SK-N-DZ (cell line): ENCODE results near the gene NTHL1.

Source experiments
- DNase-seq: peaks from one replicate; pipeline ENCODE4 v3.0.0-alpha.2; 2015; ENCODE audit warnings: low spot score

NTHL1 gene

DNA sequence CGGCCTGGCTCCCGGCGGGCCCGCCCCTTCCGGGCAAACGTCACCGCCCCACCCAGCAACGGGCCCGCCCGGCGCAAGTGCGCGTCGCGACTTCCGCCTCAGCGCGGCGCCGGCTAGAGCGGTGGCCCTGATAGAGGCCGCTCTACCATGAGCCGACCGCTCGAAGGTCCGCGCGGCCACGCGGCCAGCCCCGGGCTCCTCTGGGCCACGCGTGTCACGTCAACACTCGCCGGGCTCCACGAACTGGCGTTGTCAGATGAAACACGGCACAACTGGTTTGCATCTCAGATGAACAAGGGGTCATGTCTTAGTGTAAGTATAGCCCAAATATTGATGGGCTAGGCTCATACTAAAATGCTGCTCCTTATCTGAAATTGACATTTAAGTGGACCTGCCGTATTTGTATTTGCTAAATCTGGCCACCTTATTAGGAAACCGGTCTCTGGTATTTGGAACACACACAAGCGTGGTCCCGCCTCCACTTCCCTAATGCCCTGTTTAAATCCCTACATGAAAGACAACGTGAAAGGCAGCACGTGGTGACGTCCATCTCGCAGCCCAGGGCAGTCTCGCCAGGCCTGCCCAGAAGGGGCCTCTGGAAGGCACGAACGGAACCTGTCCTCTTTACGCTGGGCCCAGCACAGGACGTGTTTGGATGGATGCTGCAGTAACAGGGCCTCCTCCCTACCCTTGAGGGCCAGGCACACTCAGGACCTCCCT, 37.7 kb downstream of the NTHL1 start, which contains the start of gene ZNF598:
TSS of gene ZNF598 (minus strand) at position 31 of the 720 bp plus-strand sequence.
- DNase-seq = peak; percentile 84

DNA sequence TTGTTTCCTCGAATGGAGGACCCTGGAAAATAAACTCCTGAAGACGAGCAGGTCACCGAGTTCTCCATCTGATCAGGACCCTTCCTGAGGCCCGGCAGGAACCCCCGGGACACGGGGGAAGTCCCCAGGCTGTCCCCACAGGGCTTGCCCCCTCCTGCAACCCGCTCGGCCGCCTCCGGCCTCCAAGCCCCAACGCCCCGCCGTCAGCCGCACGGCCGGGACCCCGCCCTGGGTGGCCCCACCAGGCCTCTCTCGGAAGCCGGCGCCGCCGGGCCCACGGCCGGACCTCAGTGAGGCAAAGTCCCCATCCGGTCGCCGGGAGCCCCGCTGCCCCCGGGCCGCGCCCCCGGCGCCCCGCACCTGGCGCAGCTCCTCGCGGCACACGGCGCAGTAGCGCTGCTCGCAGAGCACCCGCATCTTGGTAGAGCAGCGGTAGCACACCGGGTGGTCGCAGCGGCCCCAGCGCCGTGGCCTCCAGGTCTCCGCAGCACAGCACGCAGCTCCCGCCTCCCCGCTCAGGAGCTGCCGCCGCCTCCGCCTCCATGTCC, 38.4 kb downstream of the NTHL1 start:
- no peak for DNase-seq

DNA sequence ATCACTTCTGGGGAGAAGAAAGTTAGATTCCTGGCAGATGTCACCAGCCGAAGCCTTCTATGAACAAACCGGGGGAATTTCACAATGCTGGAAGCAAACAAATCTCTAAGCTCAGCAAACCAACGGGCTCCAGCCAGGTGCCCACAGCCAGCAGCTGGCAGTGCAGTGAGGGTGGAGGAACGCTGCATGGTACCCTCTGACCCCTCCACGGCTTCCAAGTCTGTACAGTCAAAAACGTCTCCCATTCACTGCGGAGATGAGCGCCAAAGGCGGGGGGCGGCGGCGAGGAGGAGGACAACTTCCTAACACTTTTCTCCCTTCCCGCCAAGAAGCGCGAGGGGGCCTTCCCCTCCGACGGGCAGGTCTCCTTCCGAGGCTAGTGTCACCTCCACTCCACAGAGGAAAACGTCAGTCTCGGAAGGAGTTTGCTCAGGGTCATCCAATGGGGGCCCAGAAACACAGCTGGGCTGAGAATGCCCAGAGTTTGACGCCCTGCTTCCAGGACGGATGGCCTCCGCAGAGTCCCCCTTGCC, 38.9 kb downstream of the NTHL1 start:
- DNase-seq = no peak

DNA sequence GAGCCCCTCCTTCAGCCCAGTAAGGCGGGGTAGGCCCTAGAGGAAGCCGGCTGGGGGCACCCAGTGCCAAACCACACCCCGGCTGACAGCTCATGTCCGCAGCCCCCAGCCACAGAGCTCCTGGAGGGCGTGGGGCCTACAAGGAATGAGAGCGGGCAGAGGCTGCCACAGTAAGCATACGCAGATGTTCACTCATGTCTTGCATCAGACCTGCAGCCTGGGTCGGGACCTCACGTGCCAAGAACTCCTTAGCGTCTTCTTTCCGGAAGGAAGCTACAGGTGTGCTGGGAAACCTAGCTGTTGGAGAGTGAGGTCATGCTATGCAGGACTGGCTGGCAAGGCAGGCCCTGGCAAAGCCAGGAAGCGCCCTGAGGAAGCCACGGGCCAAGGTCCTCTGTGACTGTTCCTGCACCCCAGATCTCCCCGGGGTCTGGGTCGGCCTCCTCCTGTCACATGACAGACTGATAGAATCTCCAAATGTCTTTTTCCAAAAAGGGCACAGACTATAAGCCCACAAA, 39.6 kb downstream of the NTHL1 start:
- no peak for DNase-seq

DNA sequence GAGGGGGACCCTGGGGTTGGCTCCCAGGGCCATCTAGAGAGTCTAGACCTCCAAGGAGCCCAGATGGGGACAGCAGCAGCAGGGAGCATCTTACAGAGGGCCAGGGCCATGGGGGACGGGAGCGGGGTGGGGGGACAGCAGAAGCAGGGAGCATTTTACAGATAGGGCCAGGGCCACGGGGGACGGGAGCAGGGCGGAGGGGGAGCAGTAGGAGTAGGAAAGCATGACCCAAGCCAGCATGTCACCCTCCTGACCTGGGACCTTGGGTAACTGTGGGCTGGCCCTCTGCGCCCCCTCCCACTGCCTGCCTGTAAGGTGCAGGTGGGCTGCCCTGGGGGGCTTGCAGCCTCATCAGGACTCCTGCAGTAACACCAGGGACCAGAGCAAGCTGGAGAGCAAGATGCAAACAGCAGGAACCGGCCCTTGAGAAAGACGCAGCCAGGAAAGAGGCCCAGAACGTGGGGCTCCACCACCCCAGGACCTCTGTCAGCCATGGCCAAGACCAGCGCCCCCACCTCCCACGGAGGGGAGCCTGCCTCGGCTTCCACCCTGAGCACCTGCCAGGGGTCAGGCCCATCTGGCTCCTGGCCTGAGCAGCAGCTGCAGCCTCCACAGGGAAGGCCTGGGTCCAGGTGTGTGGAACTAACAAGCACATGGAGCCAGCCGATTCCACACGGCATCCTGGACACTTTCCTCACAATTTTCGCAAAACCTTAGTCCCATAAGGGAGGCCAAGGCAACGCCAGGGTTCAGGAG, 40.4 kb downstream of the NTHL1 start:
- no peak for DNase-seq

DNA sequence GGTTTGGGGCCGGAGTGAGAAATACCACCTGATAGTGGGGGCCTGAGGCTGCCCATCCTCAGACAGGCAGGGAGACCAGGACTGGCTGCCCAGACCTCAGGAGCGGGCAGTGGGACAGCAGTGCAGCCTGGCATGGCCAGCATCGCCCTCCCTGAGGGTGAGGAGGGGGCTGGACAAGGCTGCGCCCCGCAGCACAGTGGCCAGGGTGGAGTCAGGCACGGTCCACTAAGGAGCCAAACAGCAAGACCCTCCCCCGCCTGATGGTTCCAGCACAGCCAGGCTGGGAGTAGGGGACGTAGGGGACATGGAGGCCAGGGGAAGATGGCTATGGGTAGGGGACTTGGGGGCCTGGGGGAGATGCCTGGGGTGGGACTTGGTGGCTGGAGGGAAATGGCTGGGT, 41.3 kb downstream of the NTHL1 start:
- no peak for DNase-seq

DNA sequence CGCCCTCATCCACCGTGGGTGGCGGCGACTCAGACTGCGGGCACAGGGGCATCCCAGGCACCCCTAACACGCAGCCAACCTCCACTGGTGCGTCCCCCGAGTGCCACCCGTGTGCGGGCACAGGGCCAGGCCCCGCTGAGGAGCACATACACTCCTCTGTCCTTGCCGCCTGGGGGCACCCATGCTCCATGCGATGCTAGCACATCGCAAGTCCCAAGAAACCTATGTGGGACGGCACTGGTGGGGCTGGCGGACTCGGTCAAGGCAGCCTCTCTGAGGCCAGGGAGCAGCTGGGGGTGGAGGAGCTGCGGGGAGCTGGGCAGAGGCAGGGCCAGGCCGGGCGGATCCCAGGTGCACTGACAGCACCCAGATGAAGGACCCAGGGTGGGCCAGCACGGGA, 42.0 kb downstream of the NTHL1 start:
- DNase-seq = no peak

DNA sequence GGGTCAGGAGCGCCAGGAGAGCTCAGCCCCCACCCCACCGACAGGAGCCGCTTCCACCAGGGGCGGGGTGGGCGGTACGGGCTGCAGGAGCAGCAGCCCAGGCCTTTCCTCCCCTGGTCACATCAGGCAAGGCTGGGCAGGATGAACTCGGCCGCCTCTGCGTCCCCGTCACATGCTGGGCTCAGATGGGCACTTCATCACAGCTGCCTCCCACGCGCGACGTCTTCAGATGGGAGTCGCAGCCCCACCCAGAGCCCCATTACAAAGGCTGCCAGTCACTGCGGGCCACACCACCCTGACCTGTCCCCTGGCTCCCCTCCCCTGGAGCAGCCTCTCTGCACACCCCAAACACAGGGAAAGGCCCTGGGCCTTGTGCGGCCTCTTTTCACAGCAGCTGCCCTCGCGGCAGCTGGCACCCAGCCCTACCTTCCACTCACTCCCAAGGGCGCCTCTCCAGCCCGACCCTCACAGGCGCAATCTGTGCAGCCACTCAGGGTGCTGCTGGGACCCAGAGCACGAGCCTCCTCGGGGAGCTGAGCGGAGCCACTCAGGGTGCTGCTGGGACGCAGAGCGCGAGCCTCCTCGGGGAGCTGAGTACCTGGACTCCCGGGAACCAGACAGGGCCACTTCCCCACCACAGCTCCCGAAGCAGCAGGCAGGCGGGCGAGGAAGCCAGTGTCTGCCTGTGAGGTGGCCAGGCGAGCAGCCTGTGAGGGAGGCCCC, 42.7 kb downstream of the NTHL1 start:
- DNase-seq = no peak

DNA sequence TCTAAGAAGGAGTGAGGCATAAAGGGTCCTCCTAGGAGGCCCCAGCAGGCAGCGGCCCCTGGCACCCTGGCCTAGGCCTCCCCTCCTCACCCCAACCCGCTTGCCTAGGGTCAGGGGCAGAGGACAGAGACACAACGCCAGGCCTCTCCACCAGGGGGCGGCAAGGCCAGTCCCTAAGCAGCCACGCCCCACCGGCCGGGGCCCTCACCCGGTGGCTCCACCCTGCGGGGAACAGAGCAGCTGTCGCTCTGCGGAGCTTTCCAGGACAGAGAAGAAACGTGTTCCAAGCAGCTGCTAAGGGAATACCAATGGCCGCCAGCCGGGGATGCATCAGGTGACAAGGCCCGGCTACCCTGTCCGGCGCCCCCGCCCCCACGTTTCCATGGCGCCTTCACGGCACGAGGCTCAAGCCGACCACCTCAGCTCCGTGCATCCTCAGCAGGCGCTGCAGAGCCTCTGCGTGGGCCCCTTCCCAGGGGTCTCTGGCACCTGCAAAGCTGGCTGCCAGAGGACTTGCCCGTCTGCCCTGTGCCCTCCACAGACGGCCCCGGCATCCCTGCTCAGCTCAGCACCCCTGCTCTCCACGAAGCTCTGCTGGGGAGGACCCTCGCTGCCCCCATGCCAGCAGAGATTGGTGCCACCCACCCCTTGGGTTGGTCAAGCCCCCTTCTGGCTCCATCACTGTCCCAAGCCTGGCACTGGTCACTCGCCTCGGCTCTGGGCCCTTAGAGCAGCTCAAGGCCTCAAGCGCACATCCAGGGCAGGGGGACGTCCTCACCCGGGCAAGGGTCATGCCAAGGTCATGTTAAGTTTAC, 43.6 kb downstream of the NTHL1 start:
- peak; percentile 95 for DNase-seq

DNA sequence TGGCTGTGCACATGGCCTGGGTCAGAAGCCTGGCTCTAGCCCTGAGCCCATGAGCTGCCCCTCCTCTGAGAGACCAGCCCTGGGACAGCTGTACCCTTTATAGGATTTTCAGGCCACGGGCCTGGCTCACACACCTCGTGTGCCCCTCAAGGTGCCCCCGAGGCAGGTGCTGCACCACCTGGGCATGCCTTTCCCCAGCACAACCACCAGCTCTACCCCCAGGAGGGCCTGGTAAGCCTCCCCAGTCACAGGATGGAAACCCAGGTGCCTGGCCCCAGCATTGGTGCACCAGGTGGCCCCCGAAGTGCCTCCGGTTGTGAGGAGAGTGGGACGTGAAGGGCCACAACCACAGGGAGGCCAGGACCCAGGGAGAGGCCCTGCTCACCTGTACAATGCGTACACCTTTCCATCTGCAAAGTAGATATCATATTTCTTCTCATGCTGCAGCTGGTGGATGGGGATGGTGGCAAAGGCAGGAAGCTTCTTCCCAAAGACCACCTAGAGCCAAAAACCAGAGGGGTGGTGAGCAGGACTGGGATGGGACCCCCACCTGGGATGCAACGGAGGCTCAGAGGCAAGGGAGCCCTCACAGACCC, 44.3 kb downstream of the NTHL1 start:
- DNase-seq = no peak

DNA sequence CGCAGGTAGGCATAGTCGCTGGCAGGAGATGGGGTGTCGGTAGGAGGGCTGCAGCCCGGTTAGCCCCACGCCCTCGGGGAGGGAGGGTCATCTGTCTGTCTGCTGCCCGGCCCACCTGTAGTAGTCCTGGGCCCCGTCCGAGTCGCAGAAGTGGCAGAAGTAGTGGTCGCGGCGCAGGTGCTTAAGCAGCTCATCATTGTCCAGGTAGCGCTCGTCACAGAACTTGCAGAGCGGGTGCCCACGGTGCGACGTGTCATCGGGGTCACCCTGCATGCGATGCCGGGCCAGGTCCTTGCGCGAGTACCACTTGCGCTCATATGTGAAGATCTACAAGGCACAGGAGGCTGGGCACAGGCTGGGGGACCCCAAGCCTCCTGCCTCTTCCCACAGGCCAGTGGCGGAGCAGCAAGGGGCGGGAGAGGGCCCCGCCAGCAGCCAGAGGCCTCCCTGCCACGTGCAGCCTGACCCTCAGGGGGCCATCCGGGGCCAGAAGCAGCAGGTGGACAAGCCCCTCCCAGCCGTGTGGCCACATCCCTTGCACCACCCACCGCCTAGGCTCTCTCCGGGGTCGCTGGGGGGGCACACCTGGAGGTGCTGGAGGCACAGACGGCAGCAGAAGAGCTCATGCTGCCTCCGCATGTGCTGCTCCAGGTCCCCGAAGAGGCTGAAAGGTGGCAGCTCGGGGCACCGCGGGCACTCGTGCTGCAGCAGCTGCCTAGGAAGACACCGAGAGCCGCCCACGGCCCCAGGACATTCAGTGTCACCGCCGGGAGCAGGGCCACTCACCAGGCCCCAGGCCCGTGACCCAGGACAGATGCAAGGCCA, 45.0 kb downstream of the NTHL1 start:
- DNase-seq = no peak

DNA sequence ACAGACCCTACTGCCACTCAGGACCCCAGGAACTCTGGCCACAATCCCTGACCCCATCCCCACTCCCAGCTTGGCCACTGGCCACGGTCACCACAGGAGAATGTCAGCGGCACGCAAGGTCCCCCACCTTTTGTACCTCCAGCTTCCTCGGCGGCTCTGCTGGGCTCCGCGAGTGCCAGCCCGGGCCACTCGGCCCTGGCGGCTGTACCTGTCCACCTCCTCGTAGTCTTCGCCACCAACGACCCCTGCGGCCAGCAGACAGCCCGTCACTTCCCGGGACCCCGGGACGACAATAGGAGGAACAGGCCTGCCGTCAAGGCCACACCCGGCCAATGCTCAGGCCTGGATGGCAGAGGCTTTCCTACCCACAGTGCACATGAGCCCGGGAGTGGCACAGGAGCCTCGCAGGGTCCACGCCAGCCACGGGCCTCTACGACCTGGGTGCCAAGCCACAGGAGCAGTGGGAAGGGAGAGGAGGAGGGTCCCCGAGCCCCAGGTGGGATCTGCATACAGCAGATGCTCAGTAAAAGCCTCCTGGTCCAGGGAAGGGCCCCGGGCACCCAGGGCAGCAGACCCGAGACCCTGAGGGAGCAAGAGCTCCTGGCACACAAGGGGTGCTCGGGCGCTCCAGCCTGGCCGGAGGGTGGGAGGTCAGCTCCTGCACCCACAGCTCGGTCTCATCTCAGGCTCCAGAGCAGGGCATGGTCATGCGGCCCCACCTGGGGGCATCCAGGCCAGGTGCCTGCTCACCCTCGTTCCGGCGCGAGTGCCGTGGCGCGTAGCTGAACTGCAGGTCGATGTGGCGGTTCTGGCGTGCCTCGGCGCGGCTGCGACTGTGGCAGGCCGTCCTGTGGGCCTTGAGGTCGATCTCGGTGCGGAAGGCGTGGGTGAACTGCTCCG, 45.9 kb downstream of the NTHL1 start:
- DNase-seq = no peak

DNA sequence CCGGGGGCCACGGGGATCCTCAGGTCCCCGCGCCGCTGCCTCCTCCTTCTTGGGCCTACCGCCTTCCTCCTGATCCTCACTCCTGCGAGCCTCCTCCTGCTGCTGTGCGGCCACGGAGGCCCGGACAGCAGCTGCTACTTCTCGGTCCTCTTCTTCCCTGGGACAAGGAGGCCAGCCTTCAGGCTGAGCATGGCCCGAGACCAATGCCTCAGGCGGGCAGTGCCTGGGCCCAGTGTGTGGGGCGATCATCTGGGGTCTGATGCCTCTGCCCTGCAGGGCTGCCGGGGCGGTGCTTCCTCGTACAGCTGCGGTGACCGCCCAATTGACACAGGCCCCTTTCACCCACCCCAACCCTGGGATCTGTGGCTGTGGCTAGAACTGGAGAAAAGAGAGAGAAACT, 46.6 kb downstream of the NTHL1 start:
- no peak for DNase-seq

DNA sequence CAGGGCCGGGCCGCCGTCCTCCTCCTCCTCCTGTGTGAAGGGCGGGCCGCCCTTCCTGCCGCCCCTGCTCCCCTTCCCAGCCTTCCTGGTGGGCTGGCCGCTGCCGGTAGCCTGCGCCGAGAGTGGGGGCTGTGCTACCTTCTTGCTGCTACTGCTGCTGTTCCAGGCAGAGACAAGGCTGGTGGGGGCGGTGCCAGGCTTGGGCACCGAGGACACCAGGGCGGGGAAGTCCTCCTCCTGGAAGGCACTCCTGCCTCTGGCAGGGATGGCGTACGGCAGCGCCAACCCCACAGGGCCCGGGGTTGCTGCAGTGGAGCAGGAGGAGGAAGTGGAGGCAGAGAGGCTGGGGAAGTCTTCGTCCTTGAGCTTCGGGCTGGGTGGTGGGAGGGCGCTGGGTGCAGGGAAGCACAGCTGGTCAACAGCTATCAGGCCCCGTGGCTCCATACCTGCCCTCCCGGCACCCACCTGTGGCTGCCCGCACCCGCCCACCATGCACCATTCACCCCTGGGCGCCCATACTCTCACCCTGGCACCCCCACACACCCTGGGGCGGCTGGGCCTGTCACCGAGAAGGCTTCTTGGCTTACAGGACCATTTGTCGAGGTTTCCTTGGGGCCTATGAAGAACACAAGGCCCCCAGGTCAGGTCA, 47.6 kb downstream of the NTHL1 start:
- no peak for DNase-seq

DNA sequence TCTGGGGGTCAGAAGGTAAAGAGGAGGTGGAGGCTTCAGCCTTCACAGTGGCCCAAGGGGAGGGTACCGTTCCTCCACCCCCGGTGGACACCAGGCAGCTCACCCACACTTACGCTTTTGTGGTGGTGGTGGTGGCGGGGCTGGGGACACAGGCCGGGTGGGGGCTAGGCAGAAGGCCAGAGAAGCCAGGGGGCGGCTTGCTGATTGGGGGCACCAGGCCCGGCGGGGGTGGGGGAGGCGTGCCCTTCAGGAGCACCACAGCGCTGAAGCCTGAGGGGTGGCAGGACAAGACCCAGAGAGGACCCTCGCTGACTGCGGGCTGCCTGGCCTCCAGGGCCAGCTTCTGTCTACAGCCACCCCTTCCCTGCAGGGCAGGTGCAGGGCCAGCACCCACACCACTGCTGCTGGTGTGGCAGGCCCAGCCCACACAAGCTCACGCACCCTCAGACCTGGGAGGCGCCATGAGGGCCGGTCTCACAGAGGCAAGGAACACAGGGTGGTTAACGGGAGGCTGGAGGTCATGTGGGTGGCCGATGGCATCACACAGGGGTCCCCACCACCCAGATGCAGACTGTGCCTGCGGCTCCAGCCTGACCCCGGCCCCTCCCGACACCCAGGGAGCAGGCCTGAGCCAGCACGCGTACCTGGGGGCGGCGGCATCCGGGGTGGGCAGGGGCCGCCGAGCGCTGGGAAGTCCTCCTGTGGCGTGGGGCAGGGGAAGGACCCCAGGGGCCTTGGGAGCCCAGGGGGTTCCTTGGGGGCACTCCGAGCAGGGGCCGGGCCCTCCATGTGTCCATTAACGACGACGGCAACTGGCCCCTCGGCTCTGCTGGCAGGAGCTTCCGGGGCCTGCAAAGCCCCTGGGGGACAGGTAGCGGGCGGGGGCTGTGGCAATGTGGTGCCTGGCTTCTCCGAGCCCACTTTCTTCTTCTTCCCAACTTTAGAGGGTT, 48.5 kb downstream of the NTHL1 start:
- no peak for DNase-seq

DNA sequence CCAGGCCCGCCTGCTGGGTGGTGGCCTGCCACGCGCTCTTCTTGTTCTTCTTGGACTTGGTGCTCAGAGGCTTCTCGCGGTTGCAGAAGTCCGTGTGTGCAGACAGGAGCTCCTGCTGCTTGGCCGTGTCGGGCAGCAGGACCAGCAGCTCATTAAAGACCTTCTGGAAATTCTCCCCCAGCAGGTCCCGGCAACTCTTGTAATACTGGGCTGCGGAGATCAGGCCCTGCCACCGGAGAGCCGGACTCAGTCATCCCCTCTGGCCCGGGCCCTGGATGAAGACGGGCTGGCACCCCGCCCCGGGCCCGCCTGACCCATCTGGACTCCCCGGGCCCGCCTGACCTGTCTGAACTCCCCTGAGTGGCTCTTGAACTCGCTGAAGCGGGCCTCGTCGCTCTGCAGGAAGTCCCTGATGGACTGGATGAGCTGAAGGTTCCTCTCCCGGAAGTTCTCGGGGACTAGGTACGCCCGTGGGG, 49.2 kb downstream of the NTHL1 start:
- no peak for DNase-seq
